ENCODE measurements around the gene C10orf120.

Gene C10orf120

DNA sequence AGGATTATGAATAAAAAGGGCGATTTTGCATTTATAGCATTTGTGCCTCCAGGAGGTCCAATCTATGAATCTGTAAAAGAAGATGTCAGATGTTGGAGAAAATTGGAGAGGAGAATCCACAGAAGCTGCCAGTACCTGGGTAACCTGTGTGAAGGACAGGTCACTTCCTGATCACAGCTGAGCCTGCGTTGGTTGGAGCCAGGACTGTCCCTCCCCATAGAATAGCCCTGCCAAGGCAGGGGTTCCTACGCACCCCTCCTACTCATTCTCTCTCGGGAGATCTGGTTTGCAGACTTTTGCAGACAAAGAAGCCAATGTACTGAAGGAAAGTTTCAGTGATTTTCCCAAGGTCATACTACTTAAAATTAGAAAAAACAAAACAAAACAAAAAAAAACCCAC lies 10.3 kb upstream of the C10orf120 start:
- TF ChIP-seq, protein P1, sequence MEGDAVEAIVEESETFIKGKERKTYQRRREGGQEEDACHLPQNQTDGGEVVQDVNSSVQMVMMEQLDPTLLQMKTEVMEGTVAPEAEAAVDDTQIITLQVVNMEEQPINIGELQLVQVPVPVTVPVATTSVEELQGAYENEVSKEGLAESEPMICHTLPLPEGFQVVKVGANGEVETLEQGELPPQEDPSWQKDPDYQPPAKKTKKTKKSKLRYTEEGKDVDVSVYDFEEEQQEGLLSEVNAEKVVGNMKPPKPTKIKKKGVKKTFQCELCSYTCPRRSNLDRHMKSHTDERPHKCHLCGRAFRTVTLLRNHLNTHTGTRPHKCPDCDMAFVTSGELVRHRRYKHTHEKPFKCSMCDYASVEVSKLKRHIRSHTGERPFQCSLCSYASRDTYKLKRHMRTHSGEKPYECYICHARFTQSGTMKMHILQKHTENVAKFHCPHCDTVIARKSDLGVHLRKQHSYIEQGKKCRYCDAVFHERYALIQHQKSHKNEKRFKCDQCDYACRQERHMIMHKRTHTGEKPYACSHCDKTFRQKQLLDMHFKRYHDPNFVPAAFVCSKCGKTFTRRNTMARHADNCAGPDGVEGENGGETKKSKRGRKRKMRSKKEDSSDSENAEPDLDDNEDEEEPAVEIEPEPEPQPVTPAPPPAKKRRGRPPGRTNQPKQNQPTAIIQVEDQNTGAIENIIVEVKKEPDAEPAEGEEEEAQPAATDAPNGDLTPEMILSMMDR (IDR thresholded peaks at IDR 0.05; ENCODE audit: control insufficient read depth, insufficient read depth, low read depth, low read length, missing control alignments), result no peak
- no peak overlapping the region for H3K4me3 ChIP-seq (ENCODE audit: control insufficient read depth, low read depth, low read length)
- DNase-seq (ENCODE audit: low read depth), result no peak

DNA sequence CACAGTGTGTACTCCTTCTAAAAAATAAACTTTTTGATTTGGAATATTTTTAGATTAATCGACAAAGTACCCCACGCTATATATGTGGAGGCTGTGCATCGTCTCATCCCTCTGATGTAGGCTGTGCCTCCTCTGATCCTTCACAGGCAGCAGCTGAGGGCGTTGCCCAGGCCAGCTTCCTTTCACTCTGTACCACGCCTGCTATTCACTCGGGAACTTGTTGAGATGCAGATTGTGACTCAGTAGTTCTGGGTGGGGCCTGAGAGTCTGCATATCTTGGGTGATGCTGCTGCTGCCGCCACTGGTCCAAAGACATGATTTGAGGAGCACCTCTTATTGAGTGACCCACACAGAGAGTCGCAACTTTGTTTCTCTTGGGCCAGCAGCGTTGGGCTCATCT lies 7.9 kb upstream of the C10orf120 start:
- H3K4me3 ChIP-seq (ENCODE audit: control insufficient read depth, low read depth, low read length), result no peak overlapping the region
- DNase-seq (ENCODE audit: low read depth), result no peak
- TF ChIP-seq, protein P1 (IDR thresholded peaks at IDR 0.05; ENCODE audit: control insufficient read depth, insufficient read depth, low read depth, low read length, missing control alignments), result no peak

DNA sequence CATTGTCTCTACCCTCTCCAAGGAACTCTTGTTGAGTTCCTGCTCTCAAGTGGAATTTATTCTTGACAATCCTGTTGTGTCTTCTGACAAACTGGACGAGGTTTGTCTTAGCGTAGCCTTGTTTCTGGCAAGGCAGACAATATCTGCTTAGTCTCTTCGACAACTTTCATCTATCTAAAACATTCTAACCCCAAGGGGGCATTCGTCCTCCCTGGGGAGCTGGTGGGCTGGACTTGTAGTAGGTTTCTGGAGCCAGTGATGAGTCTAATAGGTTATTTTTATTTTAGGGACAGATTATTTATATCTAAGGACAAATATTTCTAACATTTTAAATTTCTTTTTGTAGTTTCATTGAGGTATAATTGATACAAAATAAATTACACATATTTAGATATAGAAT lies 7.3 kb upstream of the C10orf120 start:
- TF ChIP-seq, protein P1 (IDR thresholded peaks at IDR 0.05; ENCODE audit: control insufficient read depth, insufficient read depth, low read depth, low read length, missing control alignments), result no peak
- no peak overlapping the region for H3K4me3 ChIP-seq (ENCODE audit: control insufficient read depth, low read depth, low read length)
- no peak for DNase-seq (ENCODE audit: low read depth)

DNA sequence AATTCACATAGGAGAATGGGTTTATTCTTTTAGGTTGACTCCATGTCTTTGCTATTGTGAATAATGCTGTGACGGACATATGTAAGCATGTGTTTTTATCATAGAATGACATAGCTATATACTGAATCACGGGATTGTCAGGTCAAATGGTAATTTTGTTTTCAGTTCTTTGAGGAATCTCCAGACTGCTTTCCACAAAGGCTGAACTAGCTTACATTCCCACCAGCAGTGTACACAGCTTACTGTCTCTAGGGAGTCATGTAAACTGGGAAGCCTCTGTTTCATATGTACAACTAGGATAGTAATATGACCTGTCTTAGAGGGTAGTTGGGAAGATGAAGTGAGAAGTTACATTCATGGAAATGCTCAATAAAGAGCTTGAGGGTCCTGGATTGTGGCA lies 6.8 kb upstream of the C10orf120 start:
- no peak overlapping the region for H3K4me3 ChIP-seq (ENCODE audit: control insufficient read depth, low read depth, low read length)
- no peak for DNase-seq (ENCODE audit: low read depth)
- TF ChIP-seq, protein P1 (IDR thresholded peaks at IDR 0.05; ENCODE audit: control insufficient read depth, insufficient read depth, low read depth, low read length, missing control alignments), result no peak

DNA sequence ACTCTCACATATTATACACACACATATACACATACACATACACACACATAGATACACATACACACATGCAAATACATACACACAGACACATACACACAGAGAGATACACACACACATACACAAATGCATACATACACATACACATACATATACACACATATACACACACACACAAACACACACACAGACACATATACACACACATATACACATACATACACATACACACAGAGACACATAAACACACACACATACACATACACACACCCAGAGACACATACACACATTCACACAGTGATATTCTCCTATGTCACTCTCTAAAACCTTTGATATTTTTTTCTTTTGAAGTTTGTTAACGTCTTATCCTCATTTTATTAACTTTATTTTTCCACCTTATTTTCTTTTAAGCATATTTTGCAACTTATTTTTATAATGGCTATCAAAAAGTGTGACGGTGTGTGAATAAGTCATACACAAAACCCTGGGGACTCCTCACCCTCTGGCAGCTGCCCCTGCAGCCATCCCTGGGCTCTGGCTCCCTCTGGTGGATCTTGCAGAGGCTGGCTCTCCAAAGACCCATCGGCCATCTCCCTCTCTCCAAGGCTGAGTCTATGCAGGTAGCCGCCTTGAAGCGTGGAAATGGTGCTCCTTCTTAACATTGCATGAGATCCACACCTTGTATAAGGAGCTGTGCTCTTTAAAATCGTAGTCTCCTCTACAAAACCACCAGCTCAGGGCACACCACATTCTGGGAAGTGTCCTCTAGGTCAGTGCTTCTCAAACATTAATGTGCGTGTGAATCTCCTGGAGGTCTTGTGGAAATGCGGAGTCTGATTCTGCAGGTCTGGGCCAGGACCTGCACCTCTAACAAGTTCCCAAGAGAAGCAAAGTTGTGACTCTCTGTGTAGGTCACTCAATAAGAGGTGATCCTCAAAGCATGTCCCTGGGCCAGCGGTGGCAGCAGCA lies 4.1 kb upstream of the C10orf120 start:
- DNase-seq (ENCODE audit: low read depth), result peak; percentile 21
- TF ChIP-seq, protein P1 (IDR thresholded peaks at IDR 0.05; ENCODE audit: control insufficient read depth, insufficient read depth, low read depth, low read length, missing control alignments), result peak; percentile 94
- H3K4me3 ChIP-seq (ENCODE audit: control insufficient read depth, low read depth, low read length), result no peak overlapping the region

DNA sequence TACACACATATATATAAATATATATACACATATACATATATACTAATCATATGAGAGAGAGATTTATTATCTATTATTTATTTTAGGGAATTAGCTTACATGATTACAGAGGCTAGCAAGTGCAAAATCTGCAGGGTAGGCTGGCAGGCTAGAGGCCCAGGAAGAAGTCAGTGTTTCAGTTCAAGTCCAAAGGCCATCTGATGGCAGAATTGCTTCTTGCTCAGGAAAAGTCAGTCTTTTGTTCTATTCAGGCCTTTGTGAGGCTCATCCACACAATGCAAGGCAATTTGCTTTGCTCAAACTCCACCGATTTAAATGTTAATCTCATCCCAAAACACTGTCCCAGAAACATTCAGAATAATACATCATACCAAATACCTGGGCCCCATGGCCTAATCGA lies 2.6 kb upstream of the C10orf120 start:
- TF ChIP-seq, protein P1 (IDR thresholded peaks at IDR 0.05; ENCODE audit: control insufficient read depth, insufficient read depth, low read depth, low read length, missing control alignments), result no peak
- H3K4me3 ChIP-seq (ENCODE audit: control insufficient read depth, low read depth, low read length), result no peak overlapping the region
- no peak for DNase-seq (ENCODE audit: low read depth)

Data from AG09309 (cell line).